PC-3 (cell line): ENCODE results near the gene FHAD1. TPM values are rescaled to one million over a fixed set of nuclear protein-coding genes. Genes with fewer than 3 reads are reported as not detected.

Source experiments
- ATAC-seq: fragments of 200-7000 bp; cut with Tn5 transposase; 2 replicates; pipeline ENCODE4 v1.9.1; 2020; ENCODE audit warnings: mild to moderate bottlenecking, moderate library complexity
- BruUV-seq: library from RNA; stranded (reverse); fragments of 400-500 nt; replicated peaks from 2 replicates; lab custom pipeline; 2021; lab: Mats Ljungman, UMichigan
- CTCF ChIA-PET: fragments of 300-600 bp; sonication (Branson Sonifier 250); formaldehyde crosslinking; loops from one replicate; lab custom pipeline; 2022; ENCODE audit warnings: antibody characterized with exemption; lab: Charles Lee
- POLR2A ChIA-PET: fragments of 300-600 bp; sonication (Branson Sonifier 250); formaldehyde crosslinking; loops from one replicate; lab custom pipeline; 2022; ENCODE audit warnings: antibody characterized with exemption; ENCODE audit not compliant: unreplicated experiment; lab: Charles Lee
- DNase-seq: peaks from one replicate; pipeline ENCODE4 v3.0.0-alpha.2; 2015
- H2AFZ ChIP-seq: fragments of 300-600 bp; sonication (generic); 2 replicates; pipeline ENCODE4 v1.6.0; 2016; ENCODE audit warnings: antibody characterized with exemption, low read length
- H3F3A ChIP-seq: fragments of 300-600 bp; sonication (generic); one replicate; pipeline ENCODE4 v1.6.0; 2017; ENCODE audit warnings: antibody characterized with exemption, low read length, control low read depth, mild to moderate bottlenecking; ENCODE audit not compliant: unreplicated experiment
- H3K27ac ChIP-seq: fragments of 300-600 bp; sonication (generic); 2 replicates; pipeline ENCODE4 v1.5.1; 2016; ENCODE audit warnings: mild to moderate bottlenecking, low read length
- H3K27me3 ChIP-seq: fragments of 300-600 bp; sonication (generic); 2 replicates; pipeline ENCODE4 v1.6.1; 2016; ENCODE audit warnings: low read length, mixed read lengths
- H3K36me3 ChIP-seq: fragments of 300-600 bp; sonication (generic); 2 replicates; pipeline ENCODE4 v1.6.1; 2016; ENCODE audit warnings: low read depth, mixed run types, low read length, mixed read lengths
- H3K4me1 ChIP-seq: fragments of 300-600 bp; sonication (generic); 2 replicates; pipeline ENCODE4 v1.5.1; 2016; ENCODE audit warnings: low read length; ENCODE audit not compliant: insufficient read depth
- H3K4me2 ChIP-seq: fragments of 300-600 bp; sonication (generic); 2 replicates; pipeline ENCODE4 v1.6.0; 2016; ENCODE audit warnings: low read length
- H3K4me3 ChIP-seq: fragments of 300-600 bp; sonication (generic); 2 replicates; pipeline ENCODE4 v1.5.1; 2016; ENCODE audit warnings: mild to moderate bottlenecking, low read length, mixed read lengths
- H3K79me2 ChIP-seq: fragments of 300-600 bp; sonication (generic); 2 replicates; pipeline ENCODE4 v1.6.1; 2017; ENCODE audit warnings: low read length, mixed read lengths
- H3K9ac ChIP-seq: fragments of 300-600 bp; sonication (generic); 2 replicates; pipeline ENCODE4 v1.6.0; 2016; ENCODE audit warnings: mild to moderate bottlenecking, low read length
- H3K9me2 ChIP-seq: fragments of 300-600 bp; sonication (generic); replicated peaks from 2 replicates; pipeline ENCODE4 v1.6.1; 2016; ENCODE audit warnings: mixed run types, low read length, mixed read lengths
- H3K9me3 ChIP-seq: fragments of 300-600 bp; sonication (generic); 2 replicates; pipeline ENCODE4 v1.6.1; 2016; ENCODE audit warnings: low read length, mixed read lengths
- H4K20me1 ChIP-seq: fragments of 300-600 bp; sonication (generic); 2 replicates; pipeline ENCODE4 v1.6.1; 2016; ENCODE audit warnings: low read length, mixed read lengths
- EZH2 ChIP-seq: fragments of 300-600 bp; sonication (generic); IDR thresholded peaks from one replicate; pipeline ENCODE4 v1.6.1; 2017; ENCODE audit warnings: antibody characterized with exemption, mild to moderate bottlenecking, low read length; ENCODE audit not compliant: unreplicated experiment
- EZH2phosphoT487 ChIP-seq: fragments of 300-600 bp; sonication (generic); IDR thresholded peaks from 2 replicates; pipeline ENCODE4 v1.6.1; 2018; ENCODE audit warnings: mild to moderate bottlenecking, antibody characterized with exemption, low read length, borderline replicate concordance
- intact Hi-C: fragments of 100-400 bp; cut with micrococcal nuclease; formaldehyde crosslinking; loops from 2 replicates; pipeline ENCODE4 v1.9.0; 2023
- total RNA-seq: library from RNA; depleted of rRNA; stranded (reverse); fragments of >200 nt; gene quantifications from 2 replicates; pipeline ENCODE4 v1.2.3, GENCODE V29; 2014; rRNA removed
- TF ChIP-seq, protein P1 (sequence below): fragments of 300-600 bp; sonication (generic); conservative IDR thresholded peaks from 2 replicates; pipeline ENCODE4 v1.5.1; 2017; ENCODE audit warnings: antibody characterized with exemption, low read depth, mild to moderate bottlenecking, low read length

FHAD1 gene
- total RNA-seq, 1 experiment from 2014 or later: 0.95 TPM

DNA sequence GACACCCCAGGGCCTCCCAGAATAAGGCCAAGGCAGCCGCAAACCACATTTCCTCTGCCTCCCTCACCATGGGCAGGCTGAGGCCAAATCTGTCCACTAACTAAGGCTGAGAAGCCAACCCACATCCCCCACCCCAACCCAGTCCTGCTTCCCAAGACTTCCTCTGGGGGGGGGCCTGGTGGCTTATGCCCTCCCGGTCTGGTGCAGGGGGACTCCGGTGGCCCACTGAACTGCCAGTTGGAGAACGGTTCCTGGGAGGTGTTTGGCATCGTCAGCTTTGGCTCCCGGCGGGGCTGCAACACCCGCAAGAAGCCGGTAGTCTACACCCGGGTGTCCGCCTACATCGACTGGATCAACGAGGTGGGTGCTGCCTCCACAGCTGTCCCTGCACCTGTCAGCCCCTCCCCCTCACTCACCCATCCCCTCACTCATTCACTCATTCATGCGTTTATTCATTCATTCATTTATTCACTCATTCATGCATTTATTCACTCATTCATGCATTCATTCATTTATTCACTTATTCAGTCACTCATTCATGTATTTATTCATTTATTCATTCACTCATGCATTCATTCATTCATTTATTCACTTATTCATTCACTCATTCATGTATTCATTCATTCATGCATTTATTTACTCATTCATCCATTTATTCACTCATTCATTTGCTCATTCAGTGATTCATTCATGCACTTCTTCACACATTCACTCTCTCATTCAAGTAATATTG is 198.5 kb downstream of the FHAD1 start:
- no peak overlapping the region for H2AFZ ChIP-seq
- H4K20me1 ChIP-seq: no peaks in the 10 kb centered on the region
- H3K9me3 ChIP-seq: no peaks in the 10 kb centered on the region
- no peaks in the 10 kb centered on the region for H3K79me2 ChIP-seq
- H3K9ac ChIP-seq: no peak overlapping the region
- ChIA-PET CTCF (no interaction called here), POLR2A (no interaction called here)
- DNase-seq (no peak), ATAC-seq (no peak)
- no peaks in the 10 kb centered on the region for H3K9me2 ChIP-seq
- no peak overlapping the region for H3K4me3 ChIP-seq
- H3F3A ChIP-seq: no peaks in the 10 kb centered on the region
- H3K4me2 ChIP-seq: no peak overlapping the region
- intact Hi-C loops: no loop called here
- H3K27me3 ChIP-seq: no peaks in the 10 kb centered on the region
- BruUV-seq: no TSS peak
- no peaks in the 10 kb centered on the region for H3K36me3 ChIP-seq
- H3K4me1 ChIP-seq: no peaks in the 10 kb centered on the region
- TF ChIP-seq EZH2 (no peak), EZH2phosphoT487 (no peak)
- TF ChIP-seq, protein P1, sequence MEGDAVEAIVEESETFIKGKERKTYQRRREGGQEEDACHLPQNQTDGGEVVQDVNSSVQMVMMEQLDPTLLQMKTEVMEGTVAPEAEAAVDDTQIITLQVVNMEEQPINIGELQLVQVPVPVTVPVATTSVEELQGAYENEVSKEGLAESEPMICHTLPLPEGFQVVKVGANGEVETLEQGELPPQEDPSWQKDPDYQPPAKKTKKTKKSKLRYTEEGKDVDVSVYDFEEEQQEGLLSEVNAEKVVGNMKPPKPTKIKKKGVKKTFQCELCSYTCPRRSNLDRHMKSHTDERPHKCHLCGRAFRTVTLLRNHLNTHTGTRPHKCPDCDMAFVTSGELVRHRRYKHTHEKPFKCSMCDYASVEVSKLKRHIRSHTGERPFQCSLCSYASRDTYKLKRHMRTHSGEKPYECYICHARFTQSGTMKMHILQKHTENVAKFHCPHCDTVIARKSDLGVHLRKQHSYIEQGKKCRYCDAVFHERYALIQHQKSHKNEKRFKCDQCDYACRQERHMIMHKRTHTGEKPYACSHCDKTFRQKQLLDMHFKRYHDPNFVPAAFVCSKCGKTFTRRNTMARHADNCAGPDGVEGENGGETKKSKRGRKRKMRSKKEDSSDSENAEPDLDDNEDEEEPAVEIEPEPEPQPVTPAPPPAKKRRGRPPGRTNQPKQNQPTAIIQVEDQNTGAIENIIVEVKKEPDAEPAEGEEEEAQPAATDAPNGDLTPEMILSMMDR: no peak
- no peak overlapping the region for H3K27ac ChIP-seq

DNA sequence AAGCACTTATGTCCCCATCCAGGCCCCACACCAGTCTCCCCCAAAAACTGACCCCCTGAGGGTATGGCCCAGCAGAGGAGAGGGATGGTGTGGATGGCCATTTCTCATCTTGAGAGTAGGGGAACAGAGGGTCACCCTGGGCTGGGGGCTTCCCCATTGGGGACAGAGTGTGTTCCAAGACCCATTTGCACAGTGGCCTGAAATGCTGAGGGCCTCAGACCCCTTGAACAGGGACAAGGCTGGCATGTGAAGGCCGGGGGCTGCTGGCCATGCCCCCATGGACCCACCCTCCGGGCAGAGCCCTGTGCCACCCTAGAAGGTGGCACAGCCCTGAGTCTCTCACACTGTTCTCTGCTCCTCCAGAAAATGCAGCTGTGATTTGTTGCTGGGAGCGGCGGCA is 199.2 kb downstream of the FHAD1 start:
- no peak for ATAC-seq
- Histone ChIP-seq H3K36me3 (no peaks in the 10 kb centered on the region), H3K9ac (no peak overlapping the region), H3K4me1 (no peaks in the 10 kb centered on the region), H3F3A (no peaks in the 10 kb centered on the region), H3K9me2 (no peaks in the 10 kb centered on the region), H3K4me2 (no peak overlapping the region), H3K79me2 (no peaks in the 10 kb centered on the region), H3K4me3 (no peak overlapping the region), H3K27ac (no peak overlapping the region), H2AFZ (no peak overlapping the region), H3K27me3 (no peaks in the 10 kb centered on the region), H3K9me3 (no peaks in the 10 kb centered on the region), H4K20me1 (no peaks in the 10 kb centered on the region)
- no TSS peak for BruUV-seq
- intact Hi-C loops: no loop called here
- DNase-seq: no peak
- TF ChIP-seq EZH2 (no peak), EZH2phosphoT487 (no peak)
- TF ChIP-seq, protein P1: no peak
- POLR2A ChIA-PET: no interaction called here
- CTCF ChIA-PET: no interaction called here

Other genes with a start within 250 kb of the FHAD1 start
- 12.6 and 20.8 TPM in 2 replicates for gene TMEM51, start 93.5 kb upstream of the FHAD1 start, total RNA-seq
- 192 and 271 TPM in 2 replicates for gene EFHD2, start 162.7 kb downstream of the FHAD1 start, total RNA-seq
- 0.18 TPM in 1 of 2 replicates, not detected in the other for gene CTRC, start 191.2 kb downstream of the FHAD1 start, total RNA-seq
- gene CELA2A, start 209.5 kb downstream of the FHAD1 start, total RNA-seq: not detected in 2 replicates
- not detected in 2 replicates for gene CELA2B, start 228.9 kb downstream of the FHAD1 start, total RNA-seq